HuH-7.5 (cell line): Measurements from ENCODE around the gene RGS12.

Experiments
- DNase-seq: peaks from one replicate; pipeline ENCODE4 v3.0.0; 2011; ENCODE audit warnings: low spot score

The RGS12 gene

GRCh38 chr4:3292571-3293400, at the start of gene RGS12:
RGS12 (plus strand) TSS chr4:3293021; CDS start chr4:3316171, 23,150 bp downstream.
- peak; percentile 100 for DNase-seq

GRCh38 chr4:3243136-3243780, 49.6 kb upstream of the RGS12 start:
- DNase-seq = no peak

DNA sequence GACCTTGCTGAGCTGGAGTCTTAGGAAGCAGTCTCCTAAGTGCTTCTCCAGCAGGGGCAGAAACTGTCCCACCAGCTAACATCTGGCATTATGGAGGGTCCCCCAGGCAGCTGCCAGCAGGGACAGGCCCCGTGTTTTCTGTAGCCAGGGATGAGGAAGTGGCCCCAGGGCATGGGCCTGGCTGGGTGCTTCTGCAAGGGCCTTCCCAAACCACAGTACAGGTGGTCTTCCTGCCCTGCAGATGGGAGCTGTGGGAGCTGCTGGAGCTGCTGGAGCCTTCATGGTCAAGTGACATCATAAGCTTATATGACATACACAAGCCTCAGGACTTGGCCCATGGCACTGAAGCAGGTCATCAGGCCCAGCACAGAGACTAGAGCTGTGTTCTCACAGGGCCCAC, 48.8 kb upstream of the RGS12 start:
- no peak for DNase-seq

GRCh38 chr4:3244747-3245146, 48.1 kb upstream of the RGS12 start:
- no peak for DNase-seq

DNA sequence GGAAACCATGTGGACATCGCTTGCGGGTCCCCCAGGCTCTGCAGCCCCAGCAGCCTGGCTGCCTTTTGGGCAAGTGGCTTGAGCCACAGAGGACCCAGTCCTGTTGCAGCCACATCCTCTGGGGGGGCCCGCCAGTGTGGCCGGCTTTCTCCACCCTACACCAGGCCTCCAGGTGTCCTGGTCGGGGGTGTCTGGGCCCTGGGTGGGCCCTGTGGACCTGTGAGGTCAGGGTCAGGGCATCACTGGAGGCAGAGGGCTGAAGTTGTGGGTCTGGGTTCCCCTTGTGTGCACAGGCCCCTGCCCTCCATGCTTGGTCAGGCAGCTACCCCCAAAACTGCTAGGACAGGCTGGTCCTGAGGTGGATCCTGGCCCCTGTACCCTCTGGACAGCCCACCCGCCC, 47.1 kb upstream of the RGS12 start:
- DNase-seq = no peak

GRCh38 chr4:3246458-3247398, 46.1 kb upstream of the RGS12 start:
- no peak for DNase-seq

- no peak for DNase-seq
Observed at GRCh38 chr4:3247399-3248177, 45.2 kb upstream of the RGS12 start.

GRCh38 chr4:3248178-3248480, 44.7 kb upstream of the RGS12 start:
- no peak for DNase-seq

DNA sequence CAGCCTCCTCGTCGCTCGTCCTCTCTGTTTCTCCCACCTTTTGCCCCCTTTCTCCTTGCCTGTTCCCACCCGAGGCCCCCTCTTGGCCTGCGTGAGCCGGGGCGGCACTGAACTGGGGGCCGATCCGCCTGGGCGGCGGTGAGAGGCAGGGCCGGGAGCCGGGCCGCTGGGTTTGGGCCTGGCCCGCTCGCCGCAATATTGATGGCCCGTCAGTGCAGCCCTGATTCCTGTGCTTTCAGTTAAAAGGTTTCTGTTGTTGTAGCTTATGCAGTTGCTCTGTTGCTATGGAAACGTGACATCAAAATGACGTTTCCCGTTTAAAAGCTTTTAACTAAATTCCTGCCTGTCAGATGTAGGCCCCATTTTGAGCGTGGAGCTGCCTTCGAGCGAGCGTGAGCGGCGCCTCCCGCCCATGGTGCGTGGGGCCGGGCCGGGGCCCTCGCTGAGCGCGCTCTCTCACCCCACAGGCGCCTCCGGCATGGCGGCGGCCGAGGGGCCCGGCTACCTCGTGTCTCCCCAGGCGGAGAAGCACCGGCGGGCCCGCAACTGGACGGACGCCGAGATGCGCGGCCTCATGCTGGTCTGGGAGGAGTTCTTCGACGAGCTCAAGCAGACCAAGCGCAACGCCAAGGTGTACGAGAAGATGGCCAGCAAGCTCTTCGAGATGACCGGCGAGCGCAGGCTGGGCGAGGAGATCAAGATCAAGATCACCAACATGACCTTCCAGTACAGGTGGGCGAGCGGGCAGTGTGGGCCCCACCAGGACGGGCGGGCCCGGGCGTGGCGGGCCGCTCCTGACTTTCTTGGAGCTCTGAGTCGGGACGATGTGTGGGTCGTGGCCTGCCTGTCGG, 43.8 kb upstream of the RGS12 start, which contains the start of gene MSANTD1:
MSANTD1 (plus strand) TSS at position 349 of the 851 bp plus-strand sequence; CDS start at position 413, 64 bp downstream.
- DNase-seq = no peak

GRCh38 chr4:3249711-3250437, 42.9 kb upstream of the RGS12 start:
- DNase-seq = no peak

DNA sequence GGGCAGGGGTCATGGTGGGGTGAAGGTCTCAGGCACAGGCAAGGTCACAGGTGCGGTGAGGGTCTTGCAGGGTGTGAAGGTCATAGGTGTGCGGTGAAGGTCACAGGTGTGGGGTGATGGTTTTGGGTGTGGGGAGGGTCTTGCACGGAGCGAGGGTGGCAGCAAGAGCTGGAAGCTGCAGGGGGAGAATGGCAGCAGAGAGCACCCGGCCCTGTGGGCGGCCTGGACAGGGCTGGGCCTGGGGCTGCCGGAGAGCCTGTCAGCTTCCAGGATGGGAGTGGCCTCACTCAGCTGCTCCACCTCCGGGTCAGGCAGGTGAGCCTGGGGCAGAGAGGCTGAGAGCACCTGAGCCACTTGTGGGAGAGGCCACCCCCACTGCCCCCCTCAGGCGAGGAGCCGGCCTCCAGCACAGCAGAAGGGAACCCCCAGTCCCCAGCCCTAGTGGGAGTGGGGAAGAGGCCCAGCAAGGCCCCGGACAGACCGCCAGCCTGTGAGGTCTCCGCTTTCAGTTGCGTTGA, 42.3 kb upstream of the RGS12 start:
- DNase-seq = no peak

DNA sequence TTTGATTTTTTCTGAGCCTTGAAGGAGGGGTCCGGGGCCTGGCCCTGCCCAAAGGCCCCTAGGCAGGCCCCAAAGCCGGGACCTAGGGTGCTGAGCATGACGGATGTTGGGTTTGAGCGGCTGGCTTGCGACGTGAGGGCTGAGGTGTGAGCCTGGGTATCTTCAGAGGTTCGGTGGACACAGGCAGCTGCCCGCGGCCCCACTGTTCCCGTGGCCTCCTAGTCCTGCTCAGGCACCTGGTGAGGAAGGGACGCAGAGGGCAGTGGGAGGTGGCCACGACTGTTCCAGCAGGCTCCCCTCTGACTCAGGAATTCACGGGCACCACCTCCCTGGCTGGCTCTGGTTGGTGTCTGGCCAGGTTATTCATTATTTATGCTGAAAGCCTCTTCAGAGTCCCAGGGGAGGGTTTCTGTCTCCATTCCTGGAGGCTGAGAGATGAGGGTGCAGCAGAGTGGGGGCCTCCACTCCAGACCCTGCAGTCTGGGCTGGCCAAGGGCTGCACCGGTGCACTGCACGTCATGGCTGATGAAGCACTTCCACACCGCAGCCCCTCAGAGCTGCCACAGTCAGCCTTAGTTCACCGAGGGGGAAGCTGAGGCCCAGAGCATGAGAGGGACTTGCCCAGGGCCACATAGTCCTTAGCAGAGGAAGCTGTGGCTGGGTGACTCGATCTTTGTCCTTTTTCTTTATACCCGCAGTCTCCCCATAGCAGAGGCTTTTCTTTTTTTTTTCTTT, 41.7 kb upstream of the RGS12 start:
- DNase-seq = no peak

- no peak for DNase-seq
Observed at GRCh38 chr4:3251691-3252479, 40.9 kb upstream of the RGS12 start.

DNA sequence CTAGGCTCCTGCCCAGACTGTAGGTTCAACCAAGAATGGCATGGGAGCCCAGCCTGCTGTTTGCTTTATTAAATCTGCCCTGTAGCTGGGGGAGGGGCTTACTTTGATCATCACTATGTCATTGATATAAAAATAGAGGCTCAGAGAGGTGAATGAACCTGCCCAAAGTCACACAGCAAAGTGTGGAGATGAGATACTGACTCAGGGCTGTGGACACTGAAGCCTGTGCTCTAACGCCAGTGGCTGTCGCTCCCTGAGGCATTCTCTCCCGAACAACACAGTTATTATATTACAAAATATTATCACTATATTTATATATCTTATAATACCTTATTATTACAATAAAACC, 40.4 kb upstream of the RGS12 start:
- no peak for DNase-seq

DNA sequence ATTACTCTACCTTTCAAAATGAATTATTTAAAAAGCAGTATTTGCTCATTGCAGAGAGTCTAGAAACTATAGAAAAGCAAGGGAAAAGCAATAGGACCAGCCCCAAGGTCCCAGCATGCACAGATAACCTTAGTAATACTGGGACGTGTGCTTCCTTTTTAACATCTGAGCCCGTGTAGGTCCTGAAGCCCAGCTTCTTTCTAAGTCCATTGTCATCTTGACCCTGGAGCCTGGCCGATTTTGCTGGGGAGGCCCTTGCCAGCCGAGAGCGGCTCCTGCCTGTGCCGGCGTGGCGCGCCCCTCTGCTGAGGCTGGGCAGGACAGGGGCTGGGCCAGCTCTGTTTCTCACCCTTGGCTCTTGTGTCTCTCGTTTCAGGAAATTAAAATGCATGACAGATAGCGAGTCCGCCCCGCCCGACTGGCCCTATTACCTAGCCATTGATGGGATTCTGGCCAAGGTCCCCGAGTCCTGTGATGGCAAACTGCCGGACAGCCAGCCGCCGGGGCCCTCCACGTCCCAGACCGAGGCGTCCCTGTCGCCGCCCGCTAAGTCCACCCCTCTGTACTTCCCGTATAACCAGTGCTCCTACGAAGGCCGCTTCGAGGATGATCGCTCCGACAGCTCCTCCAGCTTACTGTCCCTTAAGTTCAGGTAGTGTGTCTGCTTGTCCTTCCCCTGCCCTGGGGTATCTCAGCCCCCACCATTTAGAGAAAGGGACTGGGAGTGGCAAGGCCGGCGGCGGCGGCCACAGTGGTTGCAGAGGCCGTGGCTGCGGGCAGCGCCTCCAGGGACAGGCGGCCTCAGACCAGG, 39.8 kb upstream of the RGS12 start:
- DNase-seq = no peak

- DNase-seq = no peak
Observed at GRCh38 chr4:3253808-3254207, 39.0 kb upstream of the RGS12 start.

DNA sequence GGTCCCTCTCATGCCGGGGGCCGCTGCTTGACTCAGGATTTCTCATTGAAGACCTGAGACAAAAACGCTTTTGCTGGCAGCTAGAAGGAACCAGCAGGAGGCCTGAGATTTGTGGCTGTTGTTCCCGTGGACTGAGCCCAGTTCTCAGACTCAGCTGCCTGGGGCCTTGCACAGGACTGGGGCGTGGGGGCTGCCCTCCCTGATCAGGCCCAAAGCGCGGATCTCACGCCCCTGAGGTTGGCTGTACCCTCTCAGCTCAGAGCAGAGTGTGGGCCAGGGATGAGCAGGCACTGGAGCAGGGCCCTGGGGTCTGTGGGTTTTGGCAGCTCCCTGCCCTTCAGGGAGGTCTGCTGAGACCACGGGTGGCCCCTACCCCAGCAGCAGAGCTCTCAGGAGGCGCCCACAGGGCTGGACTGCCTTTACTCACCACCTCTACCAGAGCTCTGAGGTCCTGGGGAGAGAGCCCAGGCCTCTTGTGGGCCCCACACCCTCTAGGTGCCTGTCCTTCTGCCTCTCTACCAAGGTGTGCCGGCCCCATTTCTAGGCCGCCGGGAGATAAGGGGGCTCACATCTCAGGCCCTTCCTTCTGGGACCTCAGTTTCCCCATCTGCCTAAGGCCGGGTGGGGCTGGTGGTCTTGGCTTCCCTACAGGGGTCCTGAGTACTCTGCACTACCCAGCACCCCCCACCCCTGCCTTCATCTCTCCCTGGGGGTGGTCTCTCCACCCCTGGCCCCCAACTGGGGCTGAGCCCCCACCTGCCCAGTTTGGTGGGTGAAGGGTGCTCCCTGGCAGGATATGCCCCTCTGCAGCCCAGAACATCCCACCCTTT, 38.3 kb upstream of the RGS12 start:
- DNase-seq = no peak
